Muscle layer of colon (tissue), 2 donors: ENCODE results near the gene NUTM2D.
"Not testable (repeated sequence)": the region's sequence is repeated elsewhere in the genome, so short reads cannot be mapped to it uniquely, and the experiment has no call there.

ENCODE experiments used
- H3K27ac ChIP-seq: one replicate; pipeline ENCODE4 v1.7.0; 2013; ENCODE audit warnings: low read depth, mild to moderate bottlenecking, low read length, moderate library complexity
- H3K27me3 ChIP-seq, 2 donors: one replicate each; pipeline ENCODE4 v1.7.0; 2013; ENCODE audit warnings: low read length in 2 of 2, mild to moderate bottlenecking in 2 of 2; ENCODE audit not compliant: insufficient read depth in 2 of 2, control insufficient read depth in 1 of 2
- H3K36me3 ChIP-seq: one replicate; pipeline ENCODE4 v1.7.0; 2013; ENCODE audit warnings: mild to moderate bottlenecking, low read length; ENCODE audit not compliant: insufficient read depth
- H3K4me1 ChIP-seq: one replicate; pipeline ENCODE4 v1.7.0; 2013; ENCODE audit warnings: mild to moderate bottlenecking, low read length; ENCODE audit not compliant: insufficient read depth
- H3K4me3 ChIP-seq, 2 donors: one replicate each; pipeline ENCODE4 v1.7.0; 2013; ENCODE audit warnings: low read length in 2 of 2, low read depth in 1 of 2, mild to moderate bottlenecking in 1 of 2, moderate library complexity in 1 of 2
- H3K9ac ChIP-seq: one replicate; pipeline ENCODE4 v1.7.0; 2013; ENCODE audit warnings: low read length
- H3K9me3 ChIP-seq: one replicate; pipeline ENCODE4 v1.7.0; 2013; ENCODE audit warnings: mild to moderate bottlenecking, low read length
- donor health status: abdominal sarcoma.
- donor health status: Adenocarcinoma of cecum.

Gene NUTM2D, protein sequence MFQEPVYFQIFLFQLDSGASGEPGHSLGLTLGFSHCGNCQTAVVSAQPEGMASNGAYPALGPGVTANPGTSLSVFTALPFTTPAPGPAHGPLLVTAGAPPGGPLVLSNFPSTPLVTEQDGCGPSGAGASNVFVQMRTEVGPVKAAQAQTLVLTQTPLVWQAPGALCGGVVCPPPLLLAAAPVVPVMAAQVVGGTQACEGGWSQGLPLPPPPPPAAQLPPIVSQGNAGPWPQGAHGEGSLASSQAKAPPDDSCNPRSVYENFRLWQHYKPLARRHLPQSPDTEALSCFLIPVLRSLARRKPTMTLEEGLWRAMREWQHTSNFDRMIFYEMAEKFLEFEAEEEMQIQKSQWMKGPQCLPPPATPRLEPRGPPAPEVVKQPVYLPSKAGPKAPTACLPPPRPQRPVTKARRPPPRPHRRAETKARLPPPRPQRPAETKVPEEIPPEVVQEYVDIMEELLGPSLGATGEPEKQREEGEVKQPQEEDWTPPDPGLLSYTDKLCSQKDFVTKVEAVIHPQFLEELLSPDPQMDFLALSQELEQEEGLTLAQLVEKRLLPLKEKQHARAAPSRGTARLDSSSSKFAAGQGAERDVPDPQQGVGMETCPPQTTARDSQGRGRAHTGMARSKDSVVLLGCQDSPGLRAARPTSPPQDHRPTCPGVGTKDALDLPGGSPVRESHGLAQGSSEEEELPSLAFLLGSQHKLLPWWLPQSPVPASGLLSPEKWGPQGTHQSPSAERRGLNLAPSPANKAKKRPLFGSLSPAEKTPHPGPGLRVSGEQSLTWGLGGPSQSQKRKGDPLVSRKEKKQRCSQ

DNA sequence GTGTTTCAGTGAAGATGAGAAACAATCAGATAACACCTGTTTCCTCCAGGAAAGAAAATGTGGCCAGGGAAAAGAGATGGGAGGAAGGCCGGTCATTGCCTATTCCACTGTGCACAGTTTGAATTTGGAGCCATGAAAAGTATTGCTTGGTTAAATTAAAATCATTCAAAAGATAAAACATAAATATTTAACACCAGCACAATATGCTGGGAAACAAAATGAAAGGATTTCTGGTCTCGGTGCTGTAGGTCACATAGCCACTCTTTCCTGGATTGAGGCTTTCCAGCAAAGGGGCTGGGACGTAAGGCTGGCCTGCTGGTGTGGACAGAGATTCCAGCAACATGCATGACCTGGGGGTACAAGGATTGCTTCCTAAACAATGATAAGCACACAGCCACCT lies at the start of gene NUTM2D:
TSS of gene NUTM2D (plus strand) at position 301 of the 400 bp plus-strand sequence. CDS start 522 bp downstream, outside the sequence.
- not testable (repeated sequence) for H3K27me3 ChIP-seq, H3K36me3 ChIP-seq, H3K9me3 ChIP-seq, H3K27ac ChIP-seq, H3K4me1 ChIP-seq, H3K9ac ChIP-seq, H3K4me3 ChIP-seq

DNA sequence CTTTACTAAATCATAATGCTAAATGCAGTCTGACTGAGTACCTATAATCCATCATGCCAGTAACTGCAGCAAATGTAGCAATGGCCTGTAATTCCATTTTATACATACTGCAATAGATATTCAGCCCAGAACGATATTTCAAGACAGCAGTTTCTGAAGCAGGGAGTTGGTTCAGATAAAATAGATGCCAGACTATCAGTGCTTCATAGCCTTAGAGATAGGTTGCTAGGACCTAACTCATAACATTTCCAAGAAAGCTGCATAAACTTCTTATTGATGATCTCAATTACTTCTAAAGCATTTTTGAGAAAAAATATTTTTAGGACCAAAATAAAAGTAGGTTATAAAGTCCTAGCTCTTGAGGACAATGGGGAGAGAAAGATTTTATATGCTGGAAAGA lies 48.8 kb upstream of the NUTM2D start:
- not testable (repeated sequence) for H3K9ac ChIP-seq, H3K9me3 ChIP-seq, H3K4me3 ChIP-seq, H3K27ac ChIP-seq, H3K4me1 ChIP-seq, H3K27me3 ChIP-seq, H3K36me3 ChIP-seq

DNA sequence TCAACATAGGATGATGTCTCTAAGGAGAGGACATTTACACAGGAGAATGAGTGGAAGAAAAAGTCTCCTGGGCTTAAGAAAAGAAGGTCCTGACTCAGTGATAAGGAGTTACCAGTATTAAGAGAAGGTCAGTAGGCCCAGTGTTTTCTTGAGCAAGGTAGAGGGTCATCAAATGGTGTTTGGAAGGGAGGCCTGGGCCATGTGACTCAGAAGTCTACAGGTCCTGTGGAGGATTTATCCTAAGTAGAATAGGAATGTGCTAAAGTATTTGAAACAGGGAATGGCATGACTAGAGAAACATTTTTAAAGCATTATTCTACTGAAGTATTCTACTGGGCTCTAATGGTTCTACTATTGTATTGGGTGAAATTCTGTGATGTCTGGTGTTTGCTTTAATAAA lies 47.9 kb upstream of the NUTM2D start:
- not testable (repeated sequence) for H3K36me3 ChIP-seq, H3K4me3 ChIP-seq, H3K4me1 ChIP-seq, H3K9me3 ChIP-seq, H3K27me3 ChIP-seq, H3K9ac ChIP-seq, H3K27ac ChIP-seq

DNA sequence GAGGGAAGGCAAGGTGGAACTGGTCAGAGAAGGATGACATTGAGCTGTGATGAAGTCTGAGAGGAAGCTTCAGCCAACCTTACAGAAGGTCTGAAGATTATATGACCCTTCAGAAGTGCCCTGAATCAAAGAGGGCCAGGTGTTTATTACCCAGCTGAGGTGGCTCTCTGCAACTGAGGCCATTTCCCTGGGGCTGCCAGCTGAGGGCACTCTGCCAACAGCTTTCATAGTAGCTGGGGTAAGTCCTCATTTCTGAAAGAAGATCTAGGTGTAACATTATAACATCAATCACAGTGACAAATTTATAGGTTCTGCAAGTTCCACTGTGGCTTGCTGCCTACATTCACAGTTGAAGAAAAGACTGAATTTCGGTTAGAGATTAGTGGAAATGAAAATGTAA lies 46.0 kb upstream of the NUTM2D start:
- not testable (repeated sequence) for H3K4me1 ChIP-seq, H3K9me3 ChIP-seq, H3K4me3 ChIP-seq, H3K27ac ChIP-seq, H3K9ac ChIP-seq, H3K36me3 ChIP-seq, H3K27me3 ChIP-seq

DNA sequence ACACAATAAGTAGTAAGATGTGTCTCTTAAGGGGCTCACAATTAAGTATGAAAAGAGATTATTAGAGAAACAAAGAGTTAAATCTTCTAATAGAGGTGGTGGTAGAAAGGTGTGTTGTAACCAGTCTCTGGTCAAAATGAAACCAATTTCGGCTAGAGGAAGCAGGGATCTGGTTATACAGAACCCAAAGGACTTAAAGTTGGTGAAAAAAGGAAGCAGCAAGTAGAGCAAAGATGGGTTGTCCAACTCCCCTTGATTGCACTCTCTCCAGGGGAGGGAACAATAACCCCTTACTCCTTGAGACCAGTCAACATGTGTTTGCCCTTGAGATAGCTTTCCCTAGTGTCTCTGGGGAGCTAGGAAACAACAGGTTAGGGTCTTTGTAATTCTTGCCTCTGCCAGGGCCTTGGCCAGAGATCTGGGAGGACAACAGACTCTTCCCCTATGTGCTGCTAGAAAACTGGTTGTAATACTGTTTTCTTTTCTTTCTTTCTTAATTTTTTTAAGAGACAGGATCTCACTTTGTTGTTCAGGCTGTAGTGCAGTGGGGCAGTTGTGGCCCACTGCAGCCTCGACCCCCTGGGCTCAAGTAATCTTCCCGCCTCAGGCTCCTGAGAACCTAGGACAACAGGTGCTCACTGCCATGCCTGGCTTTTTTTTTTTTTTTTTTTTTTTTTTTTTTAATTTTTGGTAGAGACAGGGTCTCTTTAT lies 43.7 kb upstream of the NUTM2D start:
- not testable (repeated sequence) for H3K4me1 ChIP-seq, H3K36me3 ChIP-seq

DNA sequence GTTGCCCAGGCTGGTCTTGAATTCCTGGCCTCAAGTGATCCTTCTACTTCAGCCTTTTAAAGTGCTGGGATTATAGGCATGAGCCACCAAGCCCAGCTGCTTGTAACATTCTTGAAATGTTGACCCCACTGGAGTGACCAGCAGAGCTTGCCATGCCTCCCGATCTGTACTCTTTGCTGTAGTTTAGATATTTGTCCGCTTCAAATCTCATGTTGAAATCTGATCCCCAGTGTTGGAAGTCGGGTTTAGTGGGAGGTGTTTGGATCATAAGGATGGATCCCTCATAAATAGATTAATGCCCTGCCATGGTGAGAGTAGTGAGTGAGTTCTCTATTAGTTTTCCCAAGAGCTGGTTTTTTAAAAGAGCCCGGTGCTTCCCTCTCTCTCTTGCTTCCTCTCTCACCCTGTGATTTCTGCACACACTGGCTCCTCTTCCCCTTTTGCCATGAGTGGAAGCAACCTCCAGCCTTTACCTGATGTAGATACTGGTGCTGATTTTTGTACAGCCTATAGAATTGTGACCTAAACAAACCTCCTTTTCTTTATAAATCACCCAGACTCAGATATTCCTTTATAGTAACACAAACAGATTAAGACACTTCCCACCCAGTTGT lies 43.1 kb upstream of the NUTM2D start:
- not testable (repeated sequence) for H3K4me1 ChIP-seq, H3K9me3 ChIP-seq, H3K27ac ChIP-seq, H3K4me3 ChIP-seq, H3K27me3 ChIP-seq, H3K36me3 ChIP-seq, H3K9ac ChIP-seq

More for the DNA sequence above, 43.7 kb upstream of the NUTM2D start:
- H3K4me3 ChIP-seq, H3K27ac ChIP-seq, H3K27me3 ChIP-seq, H3K9ac ChIP-seq, H3K9me3 ChIP-seq: not testable (repeated sequence)

DNA sequence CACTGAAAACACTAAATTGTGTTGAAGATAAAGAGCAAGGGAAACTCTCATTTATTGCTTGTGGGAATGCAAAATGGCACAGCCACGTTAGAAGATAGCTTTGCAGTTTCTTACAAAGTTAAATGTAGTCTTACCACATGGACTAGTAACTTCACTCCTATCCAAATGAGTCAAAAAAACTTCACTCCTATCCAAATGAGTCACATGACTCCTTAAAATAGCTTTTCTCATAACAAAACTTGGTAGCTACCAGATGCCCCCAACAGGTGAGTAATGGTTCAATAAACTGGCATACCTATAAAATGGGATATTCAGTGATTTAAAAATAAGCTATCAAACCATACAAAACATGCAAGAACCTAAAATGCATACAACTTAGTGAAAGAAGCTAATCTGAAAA lies 36.0 kb upstream of the NUTM2D start:
- H3K9ac ChIP-seq, H3K4me1 ChIP-seq, H3K36me3 ChIP-seq, H3K9me3 ChIP-seq, H3K27me3 ChIP-seq, H3K27ac ChIP-seq, H3K4me3 ChIP-seq: not testable (repeated sequence)

DNA sequence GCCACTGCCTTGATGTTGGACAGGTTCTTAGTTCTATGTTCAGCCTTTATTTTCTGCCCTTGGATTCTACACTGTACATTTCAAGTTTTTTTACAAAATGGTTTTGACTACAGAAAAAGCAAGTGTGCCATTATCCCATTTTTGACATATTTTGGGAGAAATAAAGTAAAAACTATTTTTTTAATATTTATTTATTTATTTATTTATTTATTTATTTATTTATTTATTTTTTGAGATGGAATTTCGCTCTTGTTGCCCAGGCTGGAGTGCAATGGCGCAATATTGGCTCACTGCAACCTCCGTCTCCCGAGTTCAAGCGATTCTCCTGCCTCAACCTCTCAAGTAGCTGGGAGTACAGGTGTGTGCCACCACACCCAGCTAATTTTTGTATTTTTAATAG lies 33.0 kb upstream of the NUTM2D start:
- not testable (repeated sequence) for H3K27me3 ChIP-seq, H3K4me3 ChIP-seq, H3K9ac ChIP-seq, H3K27ac ChIP-seq, H3K4me1 ChIP-seq, H3K9me3 ChIP-seq, H3K36me3 ChIP-seq

DNA sequence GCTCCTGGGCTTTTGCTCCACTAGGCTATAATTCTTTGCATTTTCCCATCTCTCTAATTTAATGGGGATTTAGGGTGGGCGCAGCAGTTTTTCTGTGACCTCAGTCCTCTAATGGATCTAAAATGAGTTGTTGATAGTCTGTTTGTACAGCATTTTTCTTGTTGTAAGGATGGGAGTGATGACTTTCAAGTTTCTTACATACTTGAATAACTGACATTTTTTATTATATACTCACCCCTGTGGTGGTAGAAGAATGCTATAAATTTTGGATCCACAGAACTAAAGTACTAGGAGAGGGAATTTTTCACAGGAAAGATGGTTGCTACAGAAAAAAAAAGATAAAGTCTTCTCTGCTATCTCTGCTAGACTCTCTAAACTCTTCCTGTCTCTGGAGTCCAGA lies 29.6 kb upstream of the NUTM2D start:
- H3K27ac ChIP-seq, H3K9ac ChIP-seq, H3K4me1 ChIP-seq, H3K4me3 ChIP-seq, H3K27me3 ChIP-seq, H3K9me3 ChIP-seq, H3K36me3 ChIP-seq: not testable (repeated sequence)

DNA sequence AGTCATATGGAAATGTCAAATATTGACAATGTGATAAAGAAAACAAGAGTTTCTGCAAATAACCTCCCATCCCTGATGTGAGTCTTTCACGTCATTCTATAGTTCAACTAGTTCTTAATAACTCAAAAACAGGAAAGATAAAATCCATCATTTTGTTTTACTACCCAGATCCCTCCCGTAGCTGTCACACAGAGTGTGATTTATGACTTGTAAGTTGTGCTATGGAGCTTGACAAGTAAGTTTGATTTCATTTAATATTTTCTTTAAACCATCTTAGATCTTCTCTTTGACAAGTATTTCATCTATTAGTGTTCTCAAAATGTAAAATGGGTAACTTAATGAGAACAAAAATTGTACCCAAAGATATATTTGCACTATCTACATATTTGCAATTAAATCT lies 28.4 kb upstream of the NUTM2D start:
- not testable (repeated sequence) for H3K9me3 ChIP-seq, H3K27ac ChIP-seq, H3K9ac ChIP-seq, H3K36me3 ChIP-seq, H3K4me1 ChIP-seq, H3K4me3 ChIP-seq, H3K27me3 ChIP-seq

DNA sequence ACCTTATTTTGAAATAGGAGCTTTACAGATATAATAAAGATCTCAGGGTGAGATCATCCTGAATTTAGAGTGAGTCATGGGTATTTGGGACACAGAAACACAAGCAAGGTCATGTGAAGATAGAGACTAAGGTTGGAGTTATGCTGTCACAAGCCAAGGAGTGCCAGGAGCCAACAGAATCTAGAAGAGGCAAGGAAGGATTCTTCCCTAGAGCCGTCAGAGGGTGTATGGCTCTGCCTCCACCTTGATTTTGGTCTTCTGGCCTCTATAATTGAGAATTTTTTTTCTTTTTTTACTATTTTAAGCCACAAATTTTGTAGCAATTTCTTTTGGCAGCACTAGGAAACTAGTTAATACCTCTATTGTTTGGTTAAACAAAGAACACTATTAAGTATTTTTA lies 24.9 kb upstream of the NUTM2D start:
- not testable (repeated sequence) for H3K9me3 ChIP-seq, H3K36me3 ChIP-seq, H3K4me1 ChIP-seq, H3K4me3 ChIP-seq, H3K27me3 ChIP-seq, H3K9ac ChIP-seq, H3K27ac ChIP-seq
